ENCODE measurements around the gene FBXW11. TPM values are rescaled to one million over a fixed set of nuclear protein-coding genes. Genes with fewer than 3 reads are reported as not detected.

Gene FBXW11
- total RNA-seq, 1 experiment from 2014 or later, result 52.0 TPM

GRCh38 chr5:172052450-172053236, 46.2 kb upstream of the FBXW11 start:
- Histone ChIP-seq H3K4me2 (ENCODE audit: low read length) (no peak overlapping the region), H3K36me3 (ENCODE audit: control insufficient read depth in 1 of 2, insufficient read depth in 2 of 2, low read length in 2 of 2) (0 out of 4 replicates have a peak, but pooled peaks cover 0 to 2% of the 10 kb centered on the region in 2 experiments), H4K20me1 (ENCODE audit: insufficient read depth) (no peaks in the 10 kb centered on the region), H3K4me3 (replicated peaks in 1 of 2; ENCODE audit: low read depth in 1 of 2, low read length in 2 of 2) (no peak overlapping the region), H3K27me3 (ENCODE audit: insufficient read depth, low read length) (no peaks in the 10 kb centered on the region), H3K4me1 (ENCODE audit: control insufficient read depth in 1 of 2, insufficient read depth in 2 of 2, low read length in 2 of 2) (no peaks in the 10 kb centered on the region), H3K79me2 (ENCODE audit: insufficient read depth, low read length) (no peaks in the 10 kb centered on the region), H3K9me2 (ENCODE audit: insufficient read depth) (no peaks in the 10 kb centered on the region), H3K9ac (ENCODE audit: low read length) (no peak overlapping the region), H3K9me3 (ENCODE audit: control insufficient read depth in 1 of 2, insufficient read depth in 1 of 2, low read depth in 1 of 2, low read length in 2 of 2) (no peaks in the 10 kb centered on the region), H2AFZ (ENCODE audit: low read depth, low read length, poor library complexity, severe bottlenecking) (no peak overlapping the region), H3K27ac (ENCODE audit: low read depth, low read length) (no peak overlapping the region)
- DNase-seq (ENCODE audit: low read depth, low spot score) (no peak), ATAC-seq (no peak)
- BruUV-seq (replicated peaks), result no TSS peak
- 0 out of 2 replicates have a peak, but pooled peaks have one; percentile 18 for TF ChIP-seq RAD21 (IDR thresholded peaks at IDR 0.05; ENCODE audit: low read depth)
- TF ChIP-seq TCF7L2 (IDR thresholded peaks at IDR 0.05; ENCODE audit: borderline replicate concordance, extremely low read depth, insufficient read depth, insufficient read length), result no peak
- no peak; a peak in 1 of 6 replicates for TF ChIP-seq CTCF (IDR thresholded peaks at IDR 0.05 in 2 of 3, conservative IDR thresholded peaks at IDR 0.05 in 1 of 3; ENCODE audit: borderline replicate concordance in 1 of 3, insufficient read depth in 1 of 3, low read depth in 2 of 3, low read length in 2 of 3)
- ChIA-PET POLR2A (no interaction called here), RAD21 (ENCODE audit: low non-redundant PET in 1 of 2, low total read pairs in 2 of 2, uncharacterized antibody in 2 of 2, unreplicated experiment in 2 of 2) (no interaction called here), CTCF (interaction anchor here (0.6 kb wide), 1 partner anchor 10 kb away, joined by 3 read pairs; no protein-coding TSS in a partner anchor)
- intact Hi-C loops (cut with micrococcal nuclease), result no loop called here

GRCh38 chr5:172051643-172052339, 45.4 kb upstream of the FBXW11 start:
- ATAC-seq (no peak), DNase-seq (ENCODE audit: low read depth, low spot score) (no peak)
- Histone ChIP-seq H3K4me1 (ENCODE audit: control insufficient read depth in 1 of 2, insufficient read depth in 2 of 2, low read length in 2 of 2) (no peaks in the 10 kb centered on the region), H4K20me1 (ENCODE audit: insufficient read depth) (no peaks in the 10 kb centered on the region), H3K4me3 (replicated peaks in 1 of 2; ENCODE audit: low read depth in 1 of 2, low read length in 2 of 2) (no peak overlapping the region), H3K79me2 (ENCODE audit: insufficient read depth, low read length) (no peaks in the 10 kb centered on the region), H3K9ac (ENCODE audit: low read length) (no peak overlapping the region), H2AFZ (ENCODE audit: low read depth, low read length, poor library complexity, severe bottlenecking) (no peak overlapping the region), H3K27ac (ENCODE audit: low read depth, low read length) (no peak overlapping the region), H3K9me3 (ENCODE audit: control insufficient read depth in 1 of 2, insufficient read depth in 1 of 2, low read depth in 1 of 2, low read length in 2 of 2) (no peaks in the 10 kb centered on the region), H3K9me2 (ENCODE audit: insufficient read depth) (no peaks in the 10 kb centered on the region), H3K36me3 (ENCODE audit: control insufficient read depth in 1 of 2, insufficient read depth in 2 of 2, low read length in 2 of 2) (0 out of 4 replicates have a peak, but pooled peaks cover 0 to 2% of the 10 kb centered on the region in 2 experiments), H3K27me3 (ENCODE audit: insufficient read depth, low read length) (no peaks in the 10 kb centered on the region), H3K4me2 (ENCODE audit: low read length) (no peak overlapping the region)
- intact Hi-C loops (cut with micrococcal nuclease), result no loop called here
- TF ChIP-seq FOSL1 (IDR thresholded peaks at IDR 0.05; ENCODE audit: low read depth) (no peak), CEBPB (IDR thresholded peaks at IDR 0.05; ENCODE audit: low read depth) (no peak), CTCF (IDR thresholded peaks at IDR 0.05 in 2 of 3, conservative IDR thresholded peaks at IDR 0.05 in 1 of 3; ENCODE audit: borderline replicate concordance in 1 of 3, insufficient read depth in 1 of 3, low read depth in 2 of 3, low read length in 2 of 3) (no peak), CBX3 (IDR thresholded peaks at IDR 0.05; ENCODE audit: low read depth) (no peak), POLR2A (IDR thresholded peaks at IDR 0.05; ENCODE audit: borderline replicate concordance, extremely low read depth, insufficient read depth, insufficient read length) (no peak), ZBTB33 (IDR thresholded peaks at IDR 0.05; ENCODE audit: extremely low read depth, insufficient replicate concordance, low read length) (no peak)
- BruUV-seq (replicated peaks), result no TSS peak
- ChIA-PET RAD21 (ENCODE audit: low non-redundant PET in 1 of 2, low total read pairs in 2 of 2, uncharacterized antibody in 2 of 2, unreplicated experiment in 2 of 2) (no interaction called here), CTCF (no interaction called here), POLR2A (no interaction called here)
